Esophagus muscularis mucosa (tissue), 4 donors: Measurements from ENCODE around the gene FMNL1.

Experiments used
- CTCF ChIP-seq, 3 experiments: fragments of 200-600 bp in 2 of 3; fragments of 450-650 bp in 1 of 3; sonication (generic) in 2 of 3; IDR thresholded peaks; one replicate each; pipeline ENCODE4 v1.5.1; 2017 to 2019; ENCODE audit warnings: antibody characterized with exemption in 3 of 3, mild to moderate bottlenecking in 2 of 3, moderate library complexity in 1 of 3
- EP300 ChIP-seq: sonication (generic); formaldehyde crosslinking; IDR thresholded peaks from one replicate; pipeline ENCODE4 v1.6.1; 2017; ENCODE audit warnings: antibody characterized with exemption
- POLR2A ChIP-seq: fragments of 450-650 bp; IDR thresholded peaks from one replicate; pipeline ENCODE4 v1.6.1; 2017; ENCODE audit warnings: antibody characterized with exemption, moderate library complexity, mild to moderate bottlenecking, low read depth

GRCh38 chr17:45287526-45288500, 66.1 kb downstream of the FMNL1 start:
- TF ChIP-seq CTCF (IDR thresholded peaks at IDR 0.05): no peak
- TF ChIP-seq EP300: no peak
- TF ChIP-seq POLR2A: no peak
